Stimulated activated CD4-positive, alpha-beta T cell treated with anti-CD3 and anti-CD28 coated beads, Interleukin-1b, Interleukin-23, amount 100 ng/mL, for 48 hours (primary cell): ENCODE data around the gene ARGLU1.

Source experiments
- DNase-seq: peaks from one replicate; pipeline ENCODE4 v3.0.0-alpha.2; 2020

The ARGLU1 gene

GRCh38 chr13:106498158-106498557 is 69.8 kb downstream of the ARGLU1 start:
- DNase-seq = no peak

DNA sequence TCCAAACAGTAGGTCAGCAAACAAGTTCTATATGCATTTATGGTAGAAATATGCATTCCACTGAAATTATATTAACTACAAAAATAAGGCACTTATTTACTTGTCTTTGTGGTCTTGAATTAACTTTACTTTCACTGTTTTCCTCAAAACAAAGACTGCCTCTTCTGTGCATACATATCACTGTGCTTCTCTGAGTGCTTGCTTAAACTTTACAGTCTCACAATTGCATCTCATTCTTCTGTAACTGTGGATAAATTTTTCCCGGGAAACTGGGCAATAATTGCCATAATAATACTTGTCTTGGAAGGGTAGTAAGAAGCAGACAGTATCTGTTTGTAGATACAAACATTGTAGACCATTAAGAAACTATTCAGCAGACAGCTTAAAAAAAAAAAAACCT is 70.9 kb downstream of the ARGLU1 start:
- DNase-seq = no peak

- no peak for DNase-seq
Observed at GRCh38 chr13:106496072-106496997, 71.6 kb downstream of the ARGLU1 start.

DNA sequence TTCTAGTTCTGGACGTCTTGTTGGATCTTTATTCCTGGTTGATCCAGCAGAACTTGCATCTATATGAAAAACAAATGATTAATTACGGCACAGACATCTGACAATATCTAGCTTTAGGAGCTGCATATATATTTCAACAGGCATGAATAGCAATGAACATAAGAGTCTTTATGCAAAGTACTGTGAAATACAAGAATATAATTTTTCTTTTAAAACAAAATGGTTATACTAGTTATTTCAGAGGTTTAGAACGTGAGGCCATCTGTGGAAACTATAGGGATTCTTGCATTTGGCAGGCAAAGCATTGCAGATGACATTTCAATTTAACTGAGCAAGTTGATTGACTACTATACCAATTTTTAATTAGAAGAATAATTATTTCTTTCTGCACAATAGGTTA is 73.0 kb downstream of the ARGLU1 start:
- no peak for DNase-seq

GRCh38 chr13:106494506-106494905 is 73.4 kb downstream of the ARGLU1 start:
- no peak for DNase-seq

- no peak for DNase-seq
Observed at GRCh38 chr13:106493533-106494220, 74.3 kb downstream of the ARGLU1 start.

DNA sequence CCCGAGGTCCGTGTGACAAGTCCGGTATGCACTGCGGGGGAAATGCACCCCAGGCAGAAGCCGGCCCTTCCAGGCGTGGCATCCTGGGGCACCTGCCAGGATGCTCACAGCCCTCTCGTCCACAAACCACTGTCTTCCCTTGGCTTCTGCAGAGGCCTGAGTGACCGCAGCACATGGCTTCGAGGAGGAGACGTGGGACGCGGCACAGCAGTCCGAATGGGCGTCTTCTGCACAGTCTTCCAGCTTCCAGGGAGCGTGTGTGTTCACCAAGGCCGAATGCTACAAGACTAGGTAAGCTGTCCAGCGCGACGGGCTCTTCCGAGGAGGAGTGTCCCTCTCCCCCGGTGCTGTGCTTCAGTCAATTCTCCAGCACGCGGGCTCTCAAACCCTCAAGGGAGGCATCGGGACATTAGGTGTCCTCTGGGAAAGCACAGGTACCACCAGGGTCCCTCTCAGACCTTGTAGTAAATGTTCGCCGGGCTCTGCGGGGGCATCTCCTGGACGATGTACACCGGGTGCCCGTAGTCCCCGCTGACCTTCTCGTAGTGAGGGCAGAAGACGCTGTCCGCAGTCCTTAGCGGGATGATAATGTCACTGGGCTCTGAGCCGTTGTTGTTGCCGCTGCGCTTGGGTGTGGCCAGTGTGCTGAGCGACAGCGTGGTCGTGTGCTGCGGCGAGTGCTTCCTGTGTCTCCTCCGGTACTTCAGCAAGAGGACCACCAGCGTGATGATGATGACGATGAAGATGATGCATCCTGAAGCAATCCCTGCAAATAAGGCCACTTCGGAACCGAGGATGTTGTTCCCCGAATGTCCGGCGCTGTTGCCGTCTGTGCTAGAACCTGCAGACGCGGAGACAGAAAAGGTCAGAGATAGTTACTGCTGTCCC is 75.1 kb downstream of the ARGLU1 start:
- DNase-seq = no peak

- DNase-seq = no peak
Observed at GRCh38 chr13:106491928-106492587, 75.9 kb downstream of the ARGLU1 start.
